Esophagus squamous epithelium (tissue), 4 donors: ENCODE data around the gene WAPL.

Experiments
- POLR2A ChIP-seq, 4 donors: fragments of 450-650 bp; IDR thresholded peaks; one replicate each; pipeline ENCODE4 v1.6.1; 2017; ENCODE audit warnings: antibody characterized with exemption in 4 of 4, mild to moderate bottlenecking in 4 of 4, moderate library complexity in 3 of 4
- TF ChIP-seq, protein P1 (sequence below), 6 experiments: fragments of 450-650 bp in 4 of 6; fragments of 200-600 bp in 2 of 6; sonication (generic) in 2 of 6; IDR thresholded peaks; one replicate each; pipeline ENCODE4 v1.5.1; 2016 to 2019; ENCODE audit warnings: antibody characterized with exemption in 6 of 6, mild to moderate bottlenecking in 4 of 6, moderate library complexity in 4 of 6

DNA sequence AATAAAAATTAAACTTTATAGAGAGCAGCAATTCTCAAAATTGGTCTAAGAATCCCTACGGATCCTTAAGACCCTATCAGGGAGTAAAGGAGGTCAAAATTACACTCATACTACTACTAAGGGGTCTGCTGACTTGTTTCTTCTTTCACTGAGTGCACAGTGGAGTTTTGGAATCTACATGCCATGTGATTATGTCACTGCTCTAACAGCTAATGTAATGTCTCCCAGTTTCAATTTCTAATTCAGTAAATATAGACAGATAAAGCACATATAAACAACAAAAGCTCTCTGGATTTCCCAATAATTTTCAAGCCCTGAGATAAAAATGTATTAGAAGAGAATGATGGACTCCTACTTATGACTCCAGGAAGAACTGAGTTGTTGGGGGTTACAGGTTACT lies 74.6 kb downstream of the WAPL start:
- TF ChIP-seq POLR2A (IDR thresholded peaks at IDR 0.05): no peak
- TF ChIP-seq, protein P1, sequence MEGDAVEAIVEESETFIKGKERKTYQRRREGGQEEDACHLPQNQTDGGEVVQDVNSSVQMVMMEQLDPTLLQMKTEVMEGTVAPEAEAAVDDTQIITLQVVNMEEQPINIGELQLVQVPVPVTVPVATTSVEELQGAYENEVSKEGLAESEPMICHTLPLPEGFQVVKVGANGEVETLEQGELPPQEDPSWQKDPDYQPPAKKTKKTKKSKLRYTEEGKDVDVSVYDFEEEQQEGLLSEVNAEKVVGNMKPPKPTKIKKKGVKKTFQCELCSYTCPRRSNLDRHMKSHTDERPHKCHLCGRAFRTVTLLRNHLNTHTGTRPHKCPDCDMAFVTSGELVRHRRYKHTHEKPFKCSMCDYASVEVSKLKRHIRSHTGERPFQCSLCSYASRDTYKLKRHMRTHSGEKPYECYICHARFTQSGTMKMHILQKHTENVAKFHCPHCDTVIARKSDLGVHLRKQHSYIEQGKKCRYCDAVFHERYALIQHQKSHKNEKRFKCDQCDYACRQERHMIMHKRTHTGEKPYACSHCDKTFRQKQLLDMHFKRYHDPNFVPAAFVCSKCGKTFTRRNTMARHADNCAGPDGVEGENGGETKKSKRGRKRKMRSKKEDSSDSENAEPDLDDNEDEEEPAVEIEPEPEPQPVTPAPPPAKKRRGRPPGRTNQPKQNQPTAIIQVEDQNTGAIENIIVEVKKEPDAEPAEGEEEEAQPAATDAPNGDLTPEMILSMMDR (IDR thresholded peaks at IDR 0.05): no peak
